Psoas muscle (tissue), 8 donors: Measurements from ENCODE around the gene RDM1. TPM values are rescaled to one million over a fixed set of nuclear protein-coding genes. Genes with fewer than 3 reads are reported as not detected.
"Not testable (repeated sequence)": the region's sequence is repeated elsewhere in the genome, so short reads cannot be mapped to it uniquely, and the experiment has no call there.

Experiments
- ATAC-seq, 4 donors: fragments of 200-7000 bp; cut with Tn5 transposase; one replicate each; pipeline ENCODE4 v1.9.1; 2020; ENCODE audit warnings: moderate library complexity in 3 of 4, mild to moderate bottlenecking in 2 of 4
- DNase-seq, 2 donors: peaks; one replicate each; pipeline ENCODE4 v3.0.0-alpha.2; 2020
- H3K27ac ChIP-seq: fragments of 200-600 bp; one replicate; pipeline ENCODE4 v1.8.0; 2022
- H3K27me3 ChIP-seq, 3 donors: fragments of 200-600 bp in 1 of 3; one replicate each; pipeline versions ENCODE4 v1.6.1 to v1.8.0; 2013 to 2022; ENCODE audit warnings: low read length in 2 of 3, mild to moderate bottlenecking in 2 of 3, moderate library complexity in 1 of 3; ENCODE audit not compliant: insufficient read depth in 3 of 3
- H3K36me3 ChIP-seq, 2 donors: fragments of 200-600 bp in 1 of 2; one replicate each; pipeline versions ENCODE4 v1.6.1 to v1.8.0; 2013 to 2022; ENCODE audit warnings: low read depth in 1 of 2, mild to moderate bottlenecking in 1 of 2, moderate library complexity in 1 of 2; ENCODE audit not compliant: insufficient read depth in 1 of 2
- H3K4me1 ChIP-seq: fragments of 200-600 bp; one replicate; pipeline ENCODE4 v1.8.0; 2022
- H3K4me3 ChIP-seq: fragments of 200-600 bp; one replicate; pipeline ENCODE4 v1.8.0; 2022; ENCODE audit warnings: mild to moderate bottlenecking
- H3K9me3 ChIP-seq: fragments of 200-600 bp; one replicate; pipeline ENCODE4 v1.8.0; 2022
- WGBS, 3 donors: extraction: QIAGEN DNeasy Blood & Tissue Kit; methylation state at CpG; one replicate each; pipeline versions ENCODE4 v1.1.6 to v1.1.7; 2013; 5-methylcytosine and 5-hydroxymethylcytosine counted together
- intact Hi-C, 2 donors: fragments of 100-400 bp; cut with DNase I; formaldehyde crosslinking; loops; one replicate each; pipeline versions ENCODE4 v1.11.0 to v1.14.2; 2022
- polyA plus RNA-seq, 3 donors: library from polyadenylated mRNA; stranded (reverse); fragments of 200-250 nt; gene quantifications; one replicate each; pipeline ENCODE4 v1.2.3, GENCODE V29; 2013
- total RNA-seq, 4 donors: library from RNA; stranded (reverse); fragmentation: NEBNext Ultra II Directional in 2 of 4; extraction: Animal tissue kit (Norgen Biotek cat#: 25700) in 2 of 4; gene quantifications; one replicate each; pipeline versions ENCODE4 v1.2.1 to v1.2.4, GENCODE V29; 2021 to 2023
- TF ChIP-seq, protein P1 (sequence below): fragments of 200-600 bp; IDR thresholded peaks from one replicate; pipeline ENCODE4 v1.8.0; 2022; ENCODE audit warnings: antibody characterized with exemption
- donor health status: healthy with polysubstance abuse.
- donor health status: DM: no; HTN: no; CAD: no; lungs with moderate emphysema.
- donor health status: Bipolar disorder and iron deficiency.
- donor health status: healthy.
- donor health status: DM: yes; HTN: yes; CAD: no.
- donor health status: DM: no; HTN: no; CAD: no.
- donor health status: DM: no; HTN: no; CAD: no.
- donor health status: DM: yes; HTN: yes; CAD: no.

The RDM1 gene
- total and polyA plus RNA-seq, 7 donors = not detected

DNA sequence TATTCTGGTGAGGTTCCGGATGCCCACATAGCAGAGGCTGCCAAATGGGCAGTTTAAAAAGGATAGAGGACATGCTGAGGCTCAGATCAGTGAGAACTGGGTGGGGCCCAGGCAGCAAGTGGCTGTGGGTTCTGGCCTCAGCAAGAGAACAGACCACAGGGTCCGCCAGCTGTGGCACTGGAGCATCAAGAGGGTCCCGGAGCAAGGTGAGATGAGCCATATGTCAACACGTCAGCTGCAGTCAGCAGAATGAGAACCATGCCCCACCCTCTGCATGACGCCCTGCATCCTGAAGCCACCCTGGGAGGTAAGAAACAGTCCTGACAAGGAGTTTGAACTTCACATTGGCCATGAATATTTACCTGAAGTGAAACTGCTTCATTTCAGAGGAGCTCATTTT, 30.3 kb downstream of the RDM1 start:
- H3K27me3 ChIP-seq = peaks cover 0 to 2% (median 0%) of the 10 kb centered on the region in 3 donors
- no peak for DNase-seq
- H3K9me3 ChIP-seq = no peaks in the 10 kb centered on the region
- TF ChIP-seq, protein P1, sequence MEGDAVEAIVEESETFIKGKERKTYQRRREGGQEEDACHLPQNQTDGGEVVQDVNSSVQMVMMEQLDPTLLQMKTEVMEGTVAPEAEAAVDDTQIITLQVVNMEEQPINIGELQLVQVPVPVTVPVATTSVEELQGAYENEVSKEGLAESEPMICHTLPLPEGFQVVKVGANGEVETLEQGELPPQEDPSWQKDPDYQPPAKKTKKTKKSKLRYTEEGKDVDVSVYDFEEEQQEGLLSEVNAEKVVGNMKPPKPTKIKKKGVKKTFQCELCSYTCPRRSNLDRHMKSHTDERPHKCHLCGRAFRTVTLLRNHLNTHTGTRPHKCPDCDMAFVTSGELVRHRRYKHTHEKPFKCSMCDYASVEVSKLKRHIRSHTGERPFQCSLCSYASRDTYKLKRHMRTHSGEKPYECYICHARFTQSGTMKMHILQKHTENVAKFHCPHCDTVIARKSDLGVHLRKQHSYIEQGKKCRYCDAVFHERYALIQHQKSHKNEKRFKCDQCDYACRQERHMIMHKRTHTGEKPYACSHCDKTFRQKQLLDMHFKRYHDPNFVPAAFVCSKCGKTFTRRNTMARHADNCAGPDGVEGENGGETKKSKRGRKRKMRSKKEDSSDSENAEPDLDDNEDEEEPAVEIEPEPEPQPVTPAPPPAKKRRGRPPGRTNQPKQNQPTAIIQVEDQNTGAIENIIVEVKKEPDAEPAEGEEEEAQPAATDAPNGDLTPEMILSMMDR = no peak
- H3K4me1 ChIP-seq = no peaks in the 10 kb centered on the region
- no peak overlapping the region for H3K4me3 ChIP-seq
- 53 to 56% (median 53%) methylated on average over 5 of the region's 5 CpGs for WGBS, 3 donors
- H3K27ac ChIP-seq = no peak overlapping the region
- no peak for ATAC-seq
- H3K36me3 ChIP-seq = no peaks in the 10 kb centered on the region
- intact Hi-C loops = no loop called here

DNA sequence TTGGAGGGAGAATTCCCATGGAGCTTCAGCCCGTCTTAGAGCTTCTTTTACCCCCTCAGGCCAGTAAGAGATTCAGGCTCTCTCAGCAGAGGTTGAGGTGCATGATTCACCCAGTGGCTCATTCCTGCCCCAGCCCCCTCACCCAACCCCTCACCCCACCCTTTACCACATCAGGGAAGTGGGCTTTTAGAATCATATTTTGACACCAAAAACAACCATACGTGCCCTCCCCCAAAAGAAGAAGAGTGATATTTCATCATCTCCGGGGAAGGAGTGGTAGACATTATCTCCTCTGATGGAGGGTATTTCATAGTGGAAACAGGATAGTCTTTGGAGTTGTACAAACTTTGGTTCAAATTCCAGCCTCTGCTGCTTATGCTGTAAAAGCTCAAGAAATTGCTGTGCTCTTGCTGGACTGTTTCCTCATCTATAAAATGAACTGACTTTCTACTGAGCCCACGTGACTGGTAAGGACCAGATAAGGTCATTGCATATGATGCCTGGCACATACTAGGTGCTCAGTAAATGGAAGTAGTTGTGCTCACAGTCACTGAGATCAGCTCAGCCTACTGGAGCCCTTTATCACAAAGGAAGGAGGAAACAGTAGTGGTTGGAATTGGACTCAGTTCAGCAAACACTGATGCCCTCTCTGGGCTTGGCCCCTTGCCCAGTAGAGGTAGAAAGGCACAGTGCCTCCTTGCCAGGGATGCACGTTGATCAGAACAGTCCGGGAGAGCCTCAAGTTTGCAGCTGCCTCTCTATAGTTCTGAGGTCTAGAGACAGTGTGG, 32.1 kb downstream of the RDM1 start:
- DNase-seq = no peak
- intact Hi-C loops = no loop called here
- 54 to 59% (median 56%) methylated on average over 6 of the region's 6 CpGs for WGBS, 3 donors

DNA sequence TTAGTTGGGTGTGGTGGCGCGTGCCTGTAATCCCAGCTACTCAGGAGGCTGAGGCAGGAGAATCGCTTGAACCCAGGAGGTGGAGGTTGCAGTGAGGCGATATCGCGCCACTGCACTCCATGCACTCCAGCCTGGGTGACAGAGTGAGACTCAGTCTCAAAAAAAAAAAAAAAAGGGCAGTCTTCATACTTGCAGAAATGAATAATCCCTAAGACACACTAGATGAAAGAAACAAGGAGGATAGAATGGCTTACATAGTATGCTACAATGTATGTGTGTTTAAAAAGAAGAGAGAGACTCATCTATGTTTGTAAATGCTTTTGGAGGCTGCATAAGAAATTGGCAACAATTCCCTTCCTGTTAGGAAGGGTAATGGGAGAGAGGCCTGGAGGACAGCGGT, 32.8 kb downstream of the RDM1 start:
- intact Hi-C loops, H3K27ac ChIP-seq, H3K36me3 ChIP-seq, H3K4me3 ChIP-seq, H3K4me1 ChIP-seq, DNase-seq, ATAC-seq, H3K9me3 ChIP-seq, H3K27me3 ChIP-seq: not testable (repeated sequence)
- WGBS, 3 donors = 95 to 97% (median 96%) methylated on average over 7 of the region's 7 CpGs

More for the DNA sequence above, 32.1 kb downstream of the RDM1 start:
- H3K27ac ChIP-seq = no peak overlapping the region
- no peaks in the 10 kb centered on the region for H3K36me3 ChIP-seq
- no peak overlapping the region for H3K4me3 ChIP-seq
- H3K9me3 ChIP-seq = no peaks in the 10 kb centered on the region
- ATAC-seq = no peak
- H3K27me3 ChIP-seq = peaks cover 0 to 2% (median 0%) of the 10 kb centered on the region in 3 donors
- H3K4me1 ChIP-seq = no peaks in the 10 kb centered on the region
- TF ChIP-seq, protein P1 = no peak

DNA sequence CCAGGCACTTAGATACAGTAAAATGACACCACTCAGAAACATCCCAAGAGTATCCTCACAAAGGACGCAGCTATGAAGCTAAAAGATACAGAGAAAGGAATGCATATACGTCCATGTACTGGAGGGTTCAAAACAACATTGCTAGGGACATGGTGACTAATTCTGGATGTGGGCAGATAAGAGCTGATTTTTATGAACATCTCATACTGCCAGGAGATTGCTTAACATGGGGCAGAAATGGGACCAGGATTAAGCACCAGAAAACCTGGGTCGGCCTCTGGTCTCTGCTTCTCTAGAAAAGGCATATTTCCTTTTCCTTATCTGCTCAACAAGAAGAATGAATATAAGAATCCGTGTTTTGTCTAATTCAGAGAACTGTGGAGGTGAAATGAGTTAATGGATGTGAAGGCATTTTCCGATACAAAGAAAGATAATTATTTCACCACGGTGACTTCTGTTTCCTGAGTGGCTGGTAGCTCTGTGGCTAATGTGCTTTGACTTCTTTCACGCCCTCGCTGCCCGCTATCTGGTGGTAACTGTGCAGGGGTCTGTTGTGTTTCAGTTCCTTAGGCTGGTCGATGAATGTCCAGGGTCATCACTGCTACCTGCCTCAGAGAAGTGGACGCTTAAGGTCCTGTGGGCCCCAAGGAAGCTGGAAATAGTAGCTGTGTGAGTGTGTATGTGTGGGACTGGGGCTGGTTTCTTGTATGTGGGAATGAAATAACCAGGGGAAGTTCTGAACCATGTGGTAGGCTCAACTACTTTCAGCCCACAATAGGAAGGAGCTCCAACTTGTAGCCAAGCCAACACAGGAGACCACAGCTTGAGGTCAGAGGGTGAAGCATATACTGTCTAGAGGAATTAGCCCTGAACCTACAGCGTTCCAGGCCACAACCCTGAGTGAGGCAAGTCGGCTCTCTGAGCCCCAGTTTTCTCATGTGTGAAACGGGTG, 34.7 kb downstream of the RDM1 start:
- no peak overlapping the region for H3K27ac ChIP-seq
- H3K4me3 ChIP-seq = no peak overlapping the region
- H3K4me1 ChIP-seq = no peaks in the 10 kb centered on the region
- H3K36me3 ChIP-seq = no peaks in the 10 kb centered on the region
- DNase-seq (no peak), ATAC-seq (no peak)
- TF ChIP-seq, protein P1 = no peak
- intact Hi-C loops = no loop called here
- 75 to 82% (median 79%) methylated on average over 14 of the region's 14 CpGs for WGBS, 3 donors
- no peaks in the 10 kb centered on the region for H3K9me3 ChIP-seq
- peaks cover 0 to 2% (median 0%) of the 10 kb centered on the region in 3 donors for H3K27me3 ChIP-seq

DNA sequence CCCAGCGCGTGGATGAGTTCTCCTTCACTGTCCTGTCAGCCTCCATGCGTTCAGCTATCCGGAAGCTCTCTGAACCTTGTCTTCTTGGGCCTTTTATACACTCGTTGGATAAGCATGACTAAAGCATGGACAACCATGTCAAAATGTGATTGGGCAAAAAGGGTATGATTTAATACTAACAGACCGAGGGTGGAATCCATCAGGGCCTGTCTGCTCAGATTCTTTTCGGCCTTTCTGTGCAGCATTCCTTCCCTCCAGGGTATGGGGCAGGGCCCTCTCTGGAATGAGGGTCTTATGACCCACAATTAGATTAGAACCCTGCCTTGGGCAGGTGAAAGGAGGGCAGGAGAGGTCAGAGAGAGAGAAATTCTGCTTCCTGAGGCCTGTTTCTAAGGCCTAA, 36.4 kb downstream of the RDM1 start:
- ATAC-seq = no peak
- Histone ChIP-seq H3K4me3 (no peak overlapping the region), H3K27ac (no peak overlapping the region), H3K36me3 (no peaks in the 10 kb centered on the region), H3K27me3 (no peaks in the 10 kb centered on the region), H3K4me1 (no peaks in the 10 kb centered on the region), H3K9me3 (no peaks in the 10 kb centered on the region)
- intact Hi-C loops = no loop called here
- WGBS, 3 donors = 60 to 68% (median 66%) methylated on average over 7 of the region's 7 CpGs
- DNase-seq = no peak
- TF ChIP-seq, protein P1 = no peak
